Activated effector memory CD4-positive, alpha-beta T cell treated with anti-CD3 and anti-CD28 coated beads, Interleukin-2, amount 50 U/mL, for 16 hours (primary cell): ENCODE data around the gene MEGF8.
A peak's percentile ranks its signal among the peaks of the same experiment; 100 is the strongest.

Source experiments
- DNase-seq: peaks from one replicate; pipeline ENCODE4 v3.0.0-alpha.2; 2020

Gene MEGF8

GRCh38 chr19:42360787-42361544, 35.5 kb downstream of the MEGF8 start:
- no peak for DNase-seq

DNA sequence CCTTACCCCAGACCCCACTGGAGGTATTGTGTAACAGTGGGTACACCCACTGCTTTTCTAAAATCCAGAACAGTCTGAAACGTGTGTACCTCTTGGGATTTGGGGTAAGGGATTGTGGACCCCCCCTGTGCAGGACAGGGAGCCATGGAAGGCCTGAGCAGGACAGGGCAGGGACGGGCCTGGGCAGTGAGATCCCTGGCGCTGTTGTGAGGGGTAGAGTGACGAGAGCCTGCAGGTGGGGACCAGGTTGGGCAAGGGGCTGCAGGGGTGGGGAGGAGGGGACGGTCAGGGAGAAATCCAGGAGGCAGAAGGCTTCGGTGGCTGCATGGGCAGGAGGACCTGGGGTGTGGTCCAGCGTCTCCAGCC, 36.1 kb downstream of the MEGF8 start:
- no peak for DNase-seq

GRCh38 chr19:42362342-42362741, 36.9 kb downstream of the MEGF8 start:
- DNase-seq, result no peak

DNA sequence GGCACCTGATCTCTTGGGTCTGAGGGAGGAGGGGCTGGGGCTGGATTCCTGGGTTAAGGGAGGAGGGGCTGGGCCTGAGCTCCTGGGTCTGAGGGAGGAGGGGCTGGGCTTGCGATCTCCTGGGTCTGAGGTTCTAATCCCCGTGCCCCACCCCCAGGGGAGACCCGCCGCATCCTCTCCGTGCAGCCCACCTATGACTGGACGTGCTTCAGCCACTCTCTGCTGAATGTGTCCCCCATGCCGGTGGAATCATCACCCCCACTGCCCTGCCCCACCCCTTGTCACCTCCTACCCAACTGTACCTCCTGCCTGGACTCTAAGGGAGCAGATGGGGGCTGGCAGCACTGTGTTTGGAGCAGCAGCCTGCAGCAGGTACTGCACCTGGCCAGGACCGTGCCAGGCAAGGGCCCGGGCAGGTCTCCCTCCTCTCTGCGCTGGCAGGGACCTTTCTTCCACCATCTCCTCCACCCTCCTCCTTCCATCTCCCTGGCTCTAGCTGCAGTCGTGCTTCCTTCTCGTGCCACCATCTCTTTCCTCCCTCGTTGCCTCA, 37.5 kb downstream of the MEGF8 start:
- DNase-seq, result no peak

DNA sequence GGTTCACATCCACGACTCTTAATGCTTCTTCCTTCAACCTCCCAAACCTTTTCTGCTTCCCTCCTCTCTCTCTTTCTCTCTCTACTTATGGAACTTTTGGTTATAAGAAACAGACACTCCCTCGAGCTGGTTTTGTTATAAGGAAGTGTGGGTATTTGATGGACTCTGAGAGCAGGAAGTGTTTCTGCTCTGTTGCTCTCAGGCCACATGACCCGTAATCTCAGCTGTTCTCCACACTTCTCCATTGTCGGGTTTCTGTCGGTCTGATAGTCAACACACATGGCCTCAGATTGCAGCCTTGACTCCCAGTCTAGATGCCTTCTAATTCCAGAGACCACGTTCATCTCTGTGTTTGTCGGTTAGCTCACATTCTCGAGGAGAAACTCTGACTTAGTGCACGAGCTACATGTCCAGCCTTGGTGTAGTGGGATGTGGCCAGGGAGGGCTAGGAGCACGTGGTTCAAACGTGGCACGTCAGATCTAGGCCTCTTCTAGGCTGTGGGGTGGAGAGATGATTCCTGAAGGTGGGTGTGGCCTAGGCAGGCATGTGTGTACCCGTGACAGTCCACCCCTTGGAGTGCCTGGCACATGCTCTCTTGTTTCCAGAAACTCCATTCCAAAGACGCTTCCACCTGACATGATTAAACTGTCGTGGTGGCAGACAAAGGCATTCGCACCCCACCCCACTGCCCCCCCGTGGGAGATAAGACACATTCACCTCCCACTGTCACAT, 38.3 kb downstream of the MEGF8 start:
- DNase-seq, result no peak

- DNase-seq, result no peak
These were observed 41.2 kb downstream of the MEGF8 start for GRCh38 chr19:42366673-42367072.

- DNase-seq, result no peak
These were observed 42.5 kb downstream of the MEGF8 start for GRCh38 chr19:42367929-42368328.

DNA sequence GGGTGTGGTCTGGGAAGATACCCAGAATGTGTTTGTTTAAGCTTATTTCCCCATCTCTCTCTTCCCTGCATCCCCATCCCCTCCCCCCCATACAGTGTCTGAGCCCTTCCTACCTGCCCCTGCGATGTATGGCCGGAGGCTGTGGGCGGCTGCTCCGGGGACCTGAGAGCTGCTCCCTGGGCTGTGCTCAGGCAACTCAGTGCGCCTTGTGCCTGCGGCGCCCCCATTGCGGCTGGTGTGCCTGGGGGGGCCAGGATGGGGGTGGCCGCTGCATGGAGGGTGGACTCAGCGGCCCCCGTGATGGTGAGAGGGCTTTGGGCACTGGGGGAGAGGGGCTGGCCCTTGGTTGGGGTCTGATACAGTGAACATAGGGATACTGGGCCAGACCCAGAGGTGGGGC, 42.9 kb downstream of the MEGF8 start:
- DNase-seq, result no peak

DNA sequence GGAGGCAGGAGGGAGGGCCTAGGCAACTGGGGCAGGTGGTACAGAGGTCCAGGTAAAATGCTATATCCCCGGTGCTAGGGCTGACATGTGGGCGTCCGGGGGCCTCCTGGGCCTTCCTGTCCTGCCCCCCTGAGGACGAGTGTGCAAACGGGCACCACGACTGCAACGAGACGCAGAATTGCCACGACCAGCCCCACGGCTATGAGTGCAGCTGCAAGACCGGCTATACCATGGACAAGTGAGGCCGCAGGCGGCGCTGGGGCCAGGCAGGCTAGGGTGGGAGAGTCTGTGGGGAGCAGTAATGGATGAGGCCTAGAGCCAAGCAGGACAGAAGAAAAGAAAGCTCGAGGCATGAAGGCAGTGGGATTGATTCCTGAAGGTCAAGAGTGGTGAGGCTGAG, 43.3 kb downstream of the MEGF8 start:
- DNase-seq, result no peak

GRCh38 chr19:42369433-42370067, 44.1 kb downstream of the MEGF8 start:
- no peak for DNase-seq

GRCh38 chr19:42370068-42370520, 44.7 kb downstream of the MEGF8 start:
- DNase-seq, result no peak

GRCh38 chr19:42370626-42371175, 45.3 kb downstream of the MEGF8 start:
- DNase-seq, result no peak

DNA sequence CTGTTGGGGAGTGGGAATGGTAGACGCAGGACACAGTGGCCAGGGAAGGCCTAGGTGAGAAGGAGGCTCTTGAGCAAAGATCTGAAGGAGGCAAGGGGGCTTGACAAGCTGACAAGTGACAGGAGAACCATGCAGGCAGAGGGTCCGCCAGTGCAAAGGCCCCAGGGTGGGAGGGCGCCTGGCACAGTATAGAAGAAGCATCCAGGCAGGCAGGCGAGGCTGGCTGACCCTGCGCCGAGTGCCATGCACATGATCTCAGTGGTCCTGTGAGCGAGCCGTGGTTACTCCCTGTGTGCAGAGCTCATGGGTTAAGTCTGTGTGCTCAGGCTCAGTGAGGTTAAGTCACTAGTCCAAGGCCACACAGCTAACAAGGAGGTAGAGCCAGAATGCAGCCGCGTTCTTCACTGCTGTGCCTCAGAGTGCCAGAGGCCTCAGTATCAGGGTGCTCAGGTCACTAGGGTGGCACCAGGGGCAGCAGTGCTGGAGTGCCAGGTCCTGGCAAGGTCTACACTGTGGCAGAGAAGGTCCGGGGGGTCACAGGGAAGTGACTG, 49.5 kb downstream of the MEGF8 start:
- no peak for DNase-seq

GRCh38 chr19:42375415-42376176, 50.2 kb downstream of the MEGF8 start:
- no peak for DNase-seq

GRCh38 chr19:42376177-42376555, 50.7 kb downstream of the MEGF8 start:
- DNase-seq, result no peak

GRCh38 chr19:42378225-42379215, 53.1 kb downstream of the MEGF8 start:
- no peak for DNase-seq

- DNase-seq, result no peak
These were observed 54.7 kb downstream of the MEGF8 start for GRCh38 chr19:42380155-42380554.

- peak; percentile 88 for DNase-seq
These were observed 61.7 kb downstream of the MEGF8 start for GRCh38 chr19:42386974-42387707.

DNA sequence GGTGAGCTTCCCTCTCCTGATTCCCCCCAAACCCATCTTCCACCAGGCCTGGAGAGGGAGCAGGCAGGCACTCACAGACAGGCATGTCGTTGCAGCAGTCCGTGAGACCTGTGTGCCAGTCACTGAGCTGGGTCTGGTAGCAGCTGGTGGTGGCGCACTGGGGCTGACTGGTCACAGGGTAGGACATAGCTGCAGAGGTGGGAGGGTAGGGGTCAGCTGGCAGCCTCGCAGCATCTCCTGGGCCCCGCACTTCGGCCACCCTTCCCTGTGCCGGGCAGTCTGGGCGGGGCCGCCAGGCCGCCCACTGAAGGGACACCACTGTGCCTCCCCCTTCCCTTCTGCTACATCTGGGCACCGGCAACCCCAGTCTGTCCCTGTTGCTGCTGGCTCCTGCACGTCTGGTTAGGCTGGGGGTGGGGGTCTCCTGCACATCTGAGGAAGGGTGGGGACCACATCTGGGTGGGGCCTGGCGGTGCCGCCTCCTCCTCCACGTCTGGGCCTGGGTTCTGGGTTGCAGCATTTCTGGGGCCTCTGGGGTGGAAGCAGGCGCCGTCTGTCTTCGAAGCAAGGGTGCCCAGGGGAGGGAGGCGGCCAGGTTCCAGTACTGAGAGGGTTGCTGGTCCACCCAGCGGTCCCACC, 63.5 kb downstream of the MEGF8 start:
- no peak for DNase-seq

GRCh38 chr19:42389899-42390298, 64.5 kb downstream of the MEGF8 start, which contains the start of gene CNFN:
Gene CNFN, minus strand, starts transcription at chr19:42390297. Its CDS starts 1,260 bp downstream, at chr19:42389037.
- no peak for DNase-seq
